GM18873 (cell line): ENCODE data around the gene RGS19.
A peak's percentile ranks its signal among the peaks of the same experiment; 100 is the strongest.

Experiments
- ATAC-seq: cut with Tn5 transposase; IDR thresholded peaks from one replicate; pipeline ENCODE4 v1.9.1; 2021; ENCODE audit warnings: mild to moderate bottlenecking, moderate library complexity, moderate number of reproducible peaks; ENCODE audit not compliant: unreplicated experiment, low FRiP score

Gene RGS19

DNA sequence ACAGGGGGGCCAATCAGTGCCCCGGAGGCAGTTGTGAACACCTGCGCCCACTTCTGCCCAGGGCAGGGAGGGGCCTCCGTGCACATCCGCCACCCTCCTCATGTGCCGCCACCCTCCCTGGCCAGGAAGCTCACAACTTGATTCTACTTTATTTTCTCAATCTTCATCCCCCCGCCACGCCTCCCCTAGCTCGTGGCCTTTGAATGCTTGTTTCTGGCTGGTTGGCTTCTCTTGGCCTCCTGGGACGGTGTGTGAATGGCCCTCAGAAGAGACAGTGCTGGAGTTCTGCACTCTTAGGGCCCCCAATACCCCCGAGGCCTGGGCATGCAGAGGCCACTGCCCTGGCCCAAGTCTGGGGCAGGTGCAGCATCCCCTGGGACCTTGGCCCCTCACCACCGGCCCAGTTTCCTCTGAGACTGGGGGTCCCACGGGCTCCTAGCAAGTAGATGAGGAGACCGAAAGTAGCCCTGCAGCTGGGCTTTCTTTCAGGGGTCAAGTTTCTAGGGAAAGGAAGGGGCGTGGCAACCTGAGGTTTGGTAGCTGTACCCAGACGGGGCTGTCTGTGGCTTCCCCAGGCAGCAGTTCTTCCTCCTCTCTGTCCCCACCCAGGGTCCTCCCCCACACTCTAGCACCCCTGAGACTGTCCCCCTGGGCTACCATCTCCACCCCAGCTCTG, 1.3 kb downstream of the RGS19 start:
- no peak for ATAC-seq

DNA sequence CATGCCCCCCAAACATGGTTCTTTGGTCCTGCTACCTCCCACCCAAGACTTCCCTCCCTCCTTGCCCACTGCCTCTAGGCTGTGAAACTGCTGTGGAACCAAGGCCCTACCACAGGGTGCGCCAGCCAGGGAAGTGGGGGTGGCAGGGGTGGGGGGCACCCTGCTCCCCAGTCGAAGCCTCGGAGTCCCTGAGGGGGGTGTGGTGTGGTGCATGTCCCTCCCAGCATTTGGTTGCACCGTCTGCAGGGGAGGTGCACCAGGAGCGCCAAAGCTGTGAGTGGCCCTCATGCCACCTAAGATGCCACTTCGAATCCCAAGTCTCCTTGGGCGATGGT, 1.8 kb downstream of the RGS19 start:
- ATAC-seq: no peak

DNA sequence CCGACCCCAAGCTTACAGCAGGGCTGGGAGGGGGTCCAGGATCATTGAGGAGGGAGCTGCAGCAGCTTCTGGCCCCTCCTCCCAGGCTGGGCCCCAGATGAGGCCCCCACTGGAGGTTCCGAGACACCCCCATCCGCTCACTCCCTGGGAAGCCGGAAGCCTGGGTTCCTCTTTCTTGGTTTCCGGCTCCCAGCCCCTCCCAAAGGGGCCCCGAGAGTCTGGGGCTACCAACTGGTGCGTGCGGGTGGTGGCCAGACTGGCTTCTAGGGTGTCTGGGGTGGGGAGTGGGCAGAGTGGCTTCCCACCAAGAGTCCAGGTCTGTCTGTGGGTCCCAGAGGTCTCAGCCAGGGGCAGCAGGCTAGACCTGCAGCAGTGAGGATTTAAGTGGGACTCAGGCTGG, 2.2 kb downstream of the RGS19 start:
- ATAC-seq: no peak

DNA sequence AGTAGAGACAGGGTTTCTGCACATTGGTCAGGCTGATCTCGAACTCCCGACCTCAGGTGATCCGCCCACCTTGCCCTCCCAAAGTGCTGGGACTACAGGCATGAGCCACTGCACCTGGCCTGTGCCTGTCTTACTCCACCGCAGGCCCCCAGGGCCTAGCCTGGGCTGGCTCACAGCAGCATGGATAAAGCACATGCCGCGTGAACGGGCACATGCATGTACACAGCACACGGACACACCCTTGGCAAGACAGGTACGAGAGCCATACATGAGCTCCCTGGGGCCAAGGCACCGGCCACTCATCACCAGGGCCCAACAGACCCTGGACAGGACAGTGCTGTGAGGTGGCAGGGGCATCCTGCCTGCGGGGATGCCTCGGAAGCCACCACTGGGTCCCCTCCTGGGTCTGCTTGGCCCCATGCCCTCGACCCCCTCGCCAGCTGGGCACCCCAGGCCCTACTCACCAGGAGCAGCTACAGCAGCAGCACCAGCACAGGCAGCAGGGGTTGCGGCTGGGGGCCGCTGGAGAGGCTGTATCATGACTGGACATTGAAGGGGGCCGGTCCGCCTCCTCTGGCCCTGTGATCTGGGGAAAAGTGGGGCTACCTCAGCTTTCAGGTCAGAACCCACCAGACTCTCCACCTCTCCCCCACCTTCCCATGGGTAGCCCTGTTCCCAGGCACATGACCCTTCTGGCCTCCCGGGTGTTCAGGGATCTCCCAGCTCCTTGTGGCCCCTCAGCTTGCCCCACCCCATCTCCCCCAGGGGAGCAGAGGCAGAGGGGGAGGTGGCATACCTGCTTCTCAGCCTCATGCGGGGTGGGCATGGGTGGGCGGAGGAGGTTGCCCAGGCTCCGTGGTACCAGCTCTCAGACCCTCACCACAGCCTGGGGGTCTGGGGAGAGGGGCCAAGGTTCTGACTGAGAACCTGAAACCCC, 3.0 kb downstream of the RGS19 start:
- ATAC-seq: no peak

DNA sequence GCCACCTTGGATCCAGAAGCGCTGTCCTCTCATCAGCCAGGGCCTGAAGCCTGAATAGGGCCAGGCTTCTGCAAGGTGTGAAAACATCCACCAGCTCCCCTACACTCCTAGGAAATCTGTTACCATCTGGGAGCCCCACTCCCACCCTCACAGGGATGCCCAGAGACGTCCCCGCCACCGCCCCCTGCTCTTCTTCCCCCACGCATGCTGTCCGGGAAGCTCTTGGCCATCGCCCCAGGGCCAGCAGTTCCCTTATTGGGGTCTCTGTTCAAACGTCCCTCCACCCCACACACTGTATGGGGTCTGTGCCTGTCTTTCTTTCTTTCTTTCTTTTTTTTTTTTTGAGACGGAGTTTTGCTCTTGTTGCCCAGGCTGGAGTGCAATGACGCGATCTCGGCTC, 3.8 kb downstream of the RGS19 start:
- ATAC-seq: no peak

- ATAC-seq: no peak
These were observed 4.4 kb downstream of the RGS19 start for GRCh38 chr20:64074963-64075362.

GRCh38 chr20:64074184-64074789, 5.0 kb downstream of the RGS19 start:
- ATAC-seq: no peak

- ATAC-seq: no peak
These were observed 5.7 kb downstream of the RGS19 start for GRCh38 chr20:64073476-64074183.

DNA sequence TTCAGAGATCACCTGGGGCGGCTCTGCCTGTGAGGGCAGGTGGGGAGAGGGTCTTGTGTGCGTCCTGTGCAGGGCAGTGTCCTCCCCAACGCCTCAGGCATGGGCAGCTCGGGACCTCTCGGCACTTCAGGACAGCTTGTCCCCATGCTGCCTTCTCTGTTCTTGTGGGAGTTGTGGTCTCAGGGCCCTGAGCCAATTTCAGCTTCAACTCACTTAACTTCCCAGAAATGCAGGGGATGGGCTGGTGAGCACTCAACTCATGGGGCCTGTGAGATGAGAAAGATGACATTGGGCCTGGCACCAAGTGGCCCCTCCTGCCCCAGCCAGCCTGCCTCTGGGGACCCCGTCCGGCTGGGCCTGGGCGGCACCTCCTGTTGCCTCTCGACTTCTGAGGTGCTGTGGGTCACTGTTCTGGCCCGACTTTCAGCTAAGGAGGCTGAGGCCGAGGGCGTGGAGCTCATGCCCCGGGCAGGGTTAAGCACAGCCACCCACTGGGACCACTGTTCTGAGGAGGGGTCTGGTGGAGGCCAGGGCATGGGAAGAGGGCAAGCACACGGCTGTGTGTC, 6.7 kb downstream of the RGS19 start:
- no peak for ATAC-seq

DNA sequence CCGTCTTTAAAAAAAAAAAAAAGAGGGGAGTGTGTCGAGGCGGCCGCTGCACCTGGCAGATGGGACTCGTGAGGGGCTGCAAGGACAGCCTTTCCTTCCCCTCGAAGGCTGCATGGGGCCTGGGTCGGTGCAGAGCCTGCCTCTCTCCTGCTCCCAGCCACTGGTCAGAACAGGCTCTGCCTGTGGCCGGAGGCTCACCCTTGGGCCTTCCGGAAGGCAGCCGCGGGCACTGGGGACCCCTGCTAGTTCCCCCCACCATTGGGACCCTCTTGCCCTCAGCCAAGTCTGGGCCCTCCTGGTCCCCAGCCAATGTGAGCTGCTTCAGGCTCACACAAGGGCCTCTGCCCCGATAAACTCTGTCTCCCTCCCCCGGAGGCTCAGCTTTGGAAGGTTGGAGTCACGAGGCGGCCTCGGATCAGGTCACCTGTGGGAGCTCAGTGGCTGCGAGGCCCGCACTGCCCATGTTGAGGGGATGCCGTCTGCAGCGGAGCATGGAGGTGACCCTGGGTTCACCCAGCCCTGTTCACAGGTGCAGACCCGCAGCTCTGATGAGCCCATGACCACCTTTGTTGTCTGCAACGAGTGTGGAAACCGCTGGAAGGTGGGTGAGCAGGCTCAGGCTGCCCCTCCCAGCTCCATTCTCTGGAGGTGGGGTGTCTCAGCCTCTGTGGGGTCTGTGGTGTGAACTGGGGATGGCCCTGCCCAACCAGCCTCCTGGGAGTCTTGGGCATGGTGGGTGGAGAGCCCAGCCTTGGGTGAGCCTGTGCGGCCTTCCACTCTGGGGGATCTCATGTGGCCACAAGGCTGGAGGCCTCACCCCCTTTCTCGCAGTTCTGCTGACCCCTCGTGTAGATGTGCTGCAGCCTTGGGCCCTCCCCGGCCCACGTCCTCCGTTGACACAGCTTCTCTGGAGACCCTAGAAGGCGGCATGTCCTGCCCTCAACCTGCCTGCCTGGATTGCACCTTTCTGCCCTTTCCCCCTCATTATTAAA, 7.7 kb downstream of the RGS19 start:
- ATAC-seq: no peak

- no peak for ATAC-seq
These were observed 8.9 kb downstream of the RGS19 start for GRCh38 chr20:64070244-64070993.

GRCh38 chr20:64069614-64070243, 9.6 kb downstream of the RGS19 start:
- no peak for ATAC-seq

- ATAC-seq: no peak
These were observed 10.1 kb downstream of the RGS19 start for GRCh38 chr20:64069209-64069613.

- ATAC-seq: no peak
These were observed 10.7 kb downstream of the RGS19 start for GRCh38 chr20:64068386-64069208.

- no peak for ATAC-seq
These were observed 11.5 kb downstream of the RGS19 start for GRCh38 chr20:64067733-64068307.

DNA sequence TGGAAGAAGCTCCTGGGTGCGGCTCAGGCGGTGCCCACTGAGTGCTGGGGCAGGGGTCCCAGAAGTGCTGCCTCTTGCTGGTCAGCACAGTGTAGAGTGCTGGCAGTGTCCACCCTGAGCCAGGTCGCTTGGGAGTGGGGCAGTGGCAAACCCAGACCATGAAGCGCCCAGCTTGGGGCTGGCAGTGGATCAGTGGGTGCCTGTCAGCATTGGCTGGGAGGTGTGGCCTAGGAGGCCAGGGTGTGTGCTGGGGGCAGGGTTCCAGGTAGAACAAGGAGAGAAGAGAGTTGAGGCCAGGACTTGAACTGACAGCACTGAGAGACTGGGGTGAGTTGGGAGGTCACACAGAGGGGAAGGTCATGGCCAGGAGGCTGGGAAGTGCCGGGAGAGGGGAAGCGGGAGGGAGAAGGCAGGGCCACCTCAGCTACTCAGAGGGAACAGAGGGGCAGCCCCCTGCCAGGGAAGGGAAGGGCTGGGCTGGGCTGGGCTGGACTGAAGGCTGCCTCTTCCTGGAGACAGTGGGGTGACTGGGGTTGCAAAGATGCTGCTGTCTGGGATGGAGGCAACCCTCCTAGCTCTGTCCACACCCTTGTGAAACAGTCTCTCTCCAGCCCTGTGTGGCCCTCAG, 12.2 kb downstream of the RGS19 start:
- no peak for ATAC-seq

- ATAC-seq: peak; percentile 39
These were observed 13.4 kb downstream of the RGS19 start for GRCh38 chr20:64065974-64066343.
